Activated CD8-positive, alpha-beta memory T cell treated with anti-CD3 and anti-CD28 coated beads, Interleukin-2, amount 10 ng/mL, durations not matched to agents 7 days and 5 days (primary cell): Measurements from ENCODE around the gene MEIS3. TPM values are rescaled to one million over a fixed set of nuclear protein-coding genes. Genes with fewer than 3 reads are reported as not detected.
"Not testable (repeated sequence)": the region's sequence is repeated elsewhere in the genome, so short reads cannot be mapped to it uniquely, and the experiment has no call there.

ENCODE experiments used
- ATAC-seq: fragments of 150-1000 bp; cut with Tn5 transposase; one replicate; pipeline ENCODE4 v1.10.0; 2021; ENCODE audit warnings: moderate library complexity
- CTCF ChIA-PET: fragments of 350-600 bp; sonication (Branson Sonifier 250); formaldehyde crosslinking; loops from one replicate; lab custom pipeline; 2021; ENCODE audit warnings: antibody characterized with exemption; lab: Charles Lee
- DNase-seq: peaks from one replicate; pipeline ENCODE4 v3.0.0-alpha.2; 2020
- H3K27ac Mint-ChIP-seq: one replicate; pipeline ENCODE4 v1.8.0; 2021; ENCODE audit warnings: mild to moderate bottlenecking, mixed read lengths
- H3K27me3 Mint-ChIP-seq: one replicate; pipeline ENCODE4 v1.8.0; 2021; ENCODE audit warnings: mixed read lengths
- H3K36me3 Mint-ChIP-seq: one replicate; pipeline ENCODE4 v1.8.0; 2021; ENCODE audit warnings: mild to moderate bottlenecking, mixed read lengths
- H3K4me1 Mint-ChIP-seq: one replicate; pipeline ENCODE4 v1.8.0; 2021; ENCODE audit warnings: mixed read lengths
- H3K4me3 Mint-ChIP-seq: one replicate; pipeline ENCODE4 v1.8.0; 2021; ENCODE audit warnings: mild to moderate bottlenecking, moderate library complexity, mixed read lengths
- H3K9me3 Mint-ChIP-seq: one replicate; pipeline ENCODE4 v1.8.0; 2022; ENCODE audit warnings: low read depth, mixed read lengths
- total RNA-seq, 2 experiments: library from RNA; stranded (reverse); gene quantifications; one replicate each; pipeline ENCODE4 v1.2.3, GENCODE V29; 2021

The MEIS3 gene
- total RNA-seq, 2 experiments from 2014 or later: not detected

DNA sequence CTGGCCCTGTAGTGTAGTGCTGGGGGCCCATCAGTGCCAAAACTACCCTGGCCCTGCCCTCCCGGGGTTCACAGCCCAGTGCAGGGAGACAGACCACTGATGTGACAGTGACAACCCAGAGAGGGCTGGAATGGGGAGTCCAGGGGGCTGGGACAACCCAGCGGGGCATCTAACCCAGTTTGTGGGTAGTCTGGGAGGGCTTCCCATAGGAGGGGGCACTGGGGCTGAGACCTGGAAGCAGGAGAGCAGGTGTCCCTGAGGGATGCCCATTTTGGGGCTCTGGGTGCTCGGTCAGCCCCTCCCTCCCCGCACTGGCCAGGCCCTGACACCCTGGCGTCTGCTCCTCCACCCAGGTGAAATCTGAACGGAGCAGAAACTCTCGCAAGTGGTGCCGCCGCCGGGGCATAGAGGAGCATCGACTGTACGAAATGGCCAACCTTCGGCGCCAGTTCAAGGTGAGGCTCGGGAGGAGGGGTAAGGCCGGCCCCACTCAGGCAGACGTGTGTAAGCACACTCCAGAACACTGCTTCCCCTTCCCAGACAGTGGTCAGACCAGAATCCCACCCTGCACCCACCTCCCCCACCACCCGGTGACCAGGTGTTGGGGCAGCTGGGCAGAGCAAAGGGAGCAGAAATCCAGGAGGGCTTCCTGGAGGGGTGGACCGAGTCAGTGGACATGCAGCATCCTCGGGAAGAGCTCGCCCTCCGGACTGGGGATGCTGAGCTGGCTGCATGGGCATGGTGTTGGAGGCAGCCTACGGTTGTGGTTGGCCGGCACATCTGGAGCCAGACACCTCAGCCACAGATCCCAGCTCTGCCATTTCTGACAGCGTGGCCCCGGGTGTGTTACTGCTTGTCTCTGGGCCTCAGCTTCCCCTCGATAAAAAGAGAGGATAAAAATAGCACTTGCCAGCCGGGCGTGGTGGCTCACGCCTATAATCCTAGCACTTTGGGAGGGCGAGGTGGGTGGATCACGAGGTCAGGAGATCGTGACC lies 45.8 kb downstream of the MEIS3 start:
- H3K27ac Mint-ChIP-seq: no peak overlapping the region
- no peak for DNase-seq
- H3K4me3 Mint-ChIP-seq: no peak overlapping the region
- no peaks in the 10 kb centered on the region for H3K27me3 Mint-ChIP-seq
- H3K36me3 Mint-ChIP-seq: peaks cover 2% of the 10 kb centered on the region
- no peak for ATAC-seq
- H3K4me1 Mint-ChIP-seq: no peaks in the 10 kb centered on the region
- CTCF ChIA-PET: interaction anchor here (1.5 to 2.3 kb wide), 3 partner anchors 18 to 55 kb away, joined by 3 to 11 read pairs (median 3); partner anchors contain the start of gene DHX34
- H3K9me3 Mint-ChIP-seq: no peaks in the 10 kb centered on the region

DNA sequence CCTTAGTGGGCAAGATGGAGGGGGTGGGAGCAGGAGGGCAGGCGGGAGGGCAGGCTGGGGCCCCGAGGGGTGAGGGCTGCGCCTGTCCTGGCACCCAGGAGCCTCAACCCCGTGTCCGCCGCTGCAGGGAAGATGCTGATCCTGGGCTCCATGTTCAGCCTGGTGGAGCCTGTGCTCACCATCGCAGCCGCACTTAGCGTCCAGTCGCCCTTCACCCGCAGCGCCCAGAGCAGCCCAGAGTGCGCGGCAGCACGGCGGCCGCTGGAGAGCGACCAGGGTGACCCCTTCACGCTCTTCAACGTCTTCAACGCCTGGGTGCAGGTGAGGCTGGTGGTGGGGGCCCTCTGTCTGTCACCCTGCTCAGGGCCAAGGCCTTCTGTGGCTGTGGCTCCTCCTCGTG lies 46.7 kb downstream of the MEIS3 start:
- ATAC-seq (no peak), DNase-seq (no peak)
- H3K36me3 Mint-ChIP-seq: peaks cover 2% of the 10 kb centered on the region
- no peaks in the 10 kb centered on the region for H3K27me3 Mint-ChIP-seq
- H3K27ac Mint-ChIP-seq: no peak overlapping the region
- CTCF ChIA-PET: no interaction called here
- H3K4me1 Mint-ChIP-seq: no peaks in the 10 kb centered on the region
- no peak overlapping the region for H3K4me3 Mint-ChIP-seq
- no peaks in the 10 kb centered on the region for H3K9me3 Mint-ChIP-seq

GRCh38 chr19:47371261-47371660 lies 48.1 kb downstream of the MEIS3 start:
- no peaks in the 10 kb centered on the region for H3K4me1 Mint-ChIP-seq
- no peak for DNase-seq
- H3K27me3 Mint-ChIP-seq: no peaks in the 10 kb centered on the region
- no peaks in the 10 kb centered on the region for H3K9me3 Mint-ChIP-seq
- H3K4me3 Mint-ChIP-seq: no peak overlapping the region
- H3K36me3 Mint-ChIP-seq: peaks cover 4% of the 10 kb centered on the region
- CTCF ChIA-PET: interaction anchor here (0.7 to 1.7 kb wide), 2 partner anchors 22 kb away, joined by 3 to 5 read pairs; partner anchors contain the start of gene DHX34
- ATAC-seq: no peak
- H3K27ac Mint-ChIP-seq: no peak overlapping the region

DNA sequence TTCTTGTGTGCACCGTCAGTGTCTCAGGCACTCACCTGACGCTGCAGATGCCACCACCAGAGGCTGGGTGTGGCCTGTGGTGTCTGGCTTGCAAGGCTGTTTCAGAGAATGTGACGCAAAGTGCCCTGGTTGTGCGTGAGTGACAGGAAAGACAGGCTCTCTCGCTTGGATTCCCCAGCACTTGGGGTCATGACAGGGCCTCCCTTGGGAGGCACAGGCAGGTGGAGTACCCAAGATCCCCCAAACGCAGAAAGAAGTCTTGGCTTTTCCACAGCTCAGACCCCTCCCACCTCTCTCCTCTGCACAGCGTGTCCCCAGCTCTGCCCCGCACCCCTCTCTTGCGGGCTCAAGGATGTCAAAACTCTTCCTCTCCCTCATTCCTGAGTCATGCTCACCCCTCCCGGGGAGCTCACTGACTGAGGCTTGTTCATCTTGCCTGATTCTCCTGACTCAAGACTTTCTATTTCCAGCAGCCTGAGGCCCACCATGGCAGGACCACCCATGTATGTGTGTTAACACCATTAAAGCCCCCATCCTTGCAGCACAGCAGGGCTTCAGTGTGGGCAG lies 49.2 kb downstream of the MEIS3 start:
- DNase-seq: no peak
- H3K9me3 Mint-ChIP-seq: no peaks in the 10 kb centered on the region
- H3K4me3 Mint-ChIP-seq: no peak overlapping the region
- H3K27me3 Mint-ChIP-seq: no peaks in the 10 kb centered on the region
- CTCF ChIA-PET: interaction anchor here (1.7 kb wide), 1 partner anchor 21 kb away, joined by 5 read pairs; the partner anchor contains the start of gene DHX34
- no peaks in the 10 kb centered on the region for H3K4me1 Mint-ChIP-seq
- peaks cover 6% of the 10 kb centered on the region for H3K36me3 Mint-ChIP-seq
- H3K27ac Mint-ChIP-seq: no peak overlapping the region
- ATAC-seq: no peak

GRCh38 chr19:47365455-47365854 lies 53.9 kb downstream of the MEIS3 start:
- H3K36me3 Mint-ChIP-seq: peaks cover 14% of the 10 kb centered on the region
- H3K4me1 Mint-ChIP-seq, ATAC-seq, CTCF ChIA-PET, H3K9me3 Mint-ChIP-seq, H3K4me3 Mint-ChIP-seq, DNase-seq, H3K27me3 Mint-ChIP-seq, H3K27ac Mint-ChIP-seq: not testable (repeated sequence)

- H3K4me1 Mint-ChIP-seq: peaks cover 2% of the 10 kb centered on the region
Measured at GRCh38 chr19:47363758-47364531, 55.4 kb downstream of the MEIS3 start.

GRCh38 chr19:47362321-47362720 lies 57.0 kb downstream of the MEIS3 start:
- DNase-seq (no peak), ATAC-seq (no peak)
- Mint-ChIP-seq H3K4me1 (peaks cover 2% of the 10 kb centered on the region), H3K4me3 (no peak overlapping the region), H3K36me3 (peaks cover 24% of the 10 kb centered on the region), H3K27ac (no peak overlapping the region), H3K9me3 (no peaks in the 10 kb centered on the region), H3K27me3 (no peaks in the 10 kb centered on the region)
- CTCF ChIA-PET: interaction anchor here (1.2 kb wide), 1 partner anchor 13 kb away, joined by 6 read pairs; the partner anchor contains the start of gene DHX34

More at GRCh38 chr19:47363758-47364531, 55.4 kb downstream of the MEIS3 start:
- ATAC-seq (no peak), DNase-seq (no peak)
- Mint-ChIP-seq H3K4me3 (no peak overlapping the region), H3K27me3 (no peaks in the 10 kb centered on the region), H3K27ac (peak overlapping the region; percentile 46), H3K9me3 (no peaks in the 10 kb centered on the region), H3K36me3 (peaks cover 19% of the 10 kb centered on the region)
- CTCF ChIA-PET: interaction anchor here (0.9 kb wide), 1 partner anchor 15 kb away, joined by 3 read pairs; the partner anchor contains the start of gene DHX34

GRCh38 chr19:47358936-47359335 lies 60.4 kb downstream of the MEIS3 start:
- no peak overlapping the region for H3K4me3 Mint-ChIP-seq
- CTCF ChIA-PET: interaction anchor here (2.1 to 3.3 kb wide), 2 partner anchors 10 to 32 kb away, joined by 5 to 20 read pairs; partner anchors contain the start of gene DHX34
- peaks cover 2% of the 10 kb centered on the region for H3K4me1 Mint-ChIP-seq

GRCh38 chr19:47357788-47358680 lies 61.3 kb downstream of the MEIS3 start:
- ATAC-seq: no peak
- Mint-ChIP-seq H3K4me3 (no peak overlapping the region), H3K9me3 (no peaks in the 10 kb centered on the region), H3K27me3 (no peaks in the 10 kb centered on the region), H3K27ac (no peak overlapping the region), H3K4me1 (peaks cover 2% of the 10 kb centered on the region), H3K36me3 (peaks cover 36% of the 10 kb centered on the region)
- CTCF ChIA-PET: interaction anchor here (0.8 to 3.3 kb wide), 3 partner anchors 9 to 1863 kb away, joined by 3 to 20 read pairs (median 5); partner anchors contain the start of gene DHX34
- no peak for DNase-seq

More at GRCh38 chr19:47358936-47359335, 60.4 kb downstream of the MEIS3 start:
- DNase-seq: no peak
- Mint-ChIP-seq H3K27me3 (no peaks in the 10 kb centered on the region), H3K27ac (no peak overlapping the region), H3K9me3 (no peaks in the 10 kb centered on the region), H3K36me3 (peaks cover 35% of the 10 kb centered on the region)
- ATAC-seq: no peak

- Mint-ChIP-seq H3K27ac (no peak overlapping the region), H3K9me3 (no peaks in the 10 kb centered on the region), H3K4me3 (no peak overlapping the region), H3K36me3 (peaks cover 43% of the 10 kb centered on the region), H3K4me1 (peaks cover 8% of the 10 kb centered on the region), H3K27me3 (no peaks in the 10 kb centered on the region)
- CTCF ChIA-PET: interaction anchor here (0.6 to 3.3 kb wide), 4 partner anchors 8 to 236 kb away, joined by 3 to 20 read pairs (median 3); partner anchors contain the start of gene DHX34
- DNase-seq (no peak), ATAC-seq (no peak)
Measured at GRCh38 chr19:47356900-47357299, 62.4 kb downstream of the MEIS3 start.

DNA sequence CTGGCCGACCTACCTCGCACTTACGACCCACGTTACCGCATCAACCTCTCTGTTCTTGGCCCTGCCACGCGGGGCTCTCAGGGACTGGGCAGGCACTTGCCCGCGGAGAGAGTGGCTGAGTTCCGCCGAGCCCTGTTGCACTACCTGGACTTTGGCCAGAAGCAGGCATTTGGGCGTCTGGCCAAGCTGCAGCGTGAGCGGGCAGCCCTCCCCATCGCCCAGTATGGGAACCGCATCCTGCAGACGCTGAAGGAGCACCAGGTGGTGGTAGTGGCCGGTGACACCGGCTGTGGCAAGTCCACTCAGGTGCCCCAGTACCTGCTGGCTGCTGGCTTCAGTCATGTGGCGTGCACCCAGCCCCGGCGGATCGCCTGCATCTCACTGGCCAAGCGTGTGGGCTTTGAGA lies 66.0 kb downstream of the MEIS3 start:
- CTCF ChIA-PET: no interaction called here
- ATAC-seq (no peak), DNase-seq (no peak)
- H3K9me3 Mint-ChIP-seq: no peaks in the 10 kb centered on the region
- no peaks in the 10 kb centered on the region for H3K27me3 Mint-ChIP-seq
- H3K4me3 Mint-ChIP-seq: no peak overlapping the region
- peaks cover 35% of the 10 kb centered on the region for H3K4me1 Mint-ChIP-seq
- H3K27ac Mint-ChIP-seq: no peak overlapping the region
- H3K36me3 Mint-ChIP-seq: peaks cover 43% of the 10 kb centered on the region
